Effector memory CD4-positive, alpha-beta T cell (primary cell): ENCODE measurements around the gene CCDC148.
"Not testable (repeated sequence)": the region's sequence is repeated elsewhere in the genome, so short reads cannot be mapped to it uniquely, and the experiment has no call there.

ENCODE experiments used
- DNase-seq, 3 donors: peaks; one replicate each; pipeline ENCODE4 v3.0.0-alpha.2; 2020
- H3K27ac ChIP-seq: 2 replicates; pipeline ENCODE4 v1.7.0; 2013; ENCODE audit warnings: mild to moderate bottlenecking, low read length, moderate library complexity; ENCODE audit not compliant: insufficient read depth, poor library complexity, severe bottlenecking
- H3K27me3 ChIP-seq: replicated peaks from 2 replicates; pipeline ENCODE4 v1.7.0; 2013; ENCODE audit warnings: mild to moderate bottlenecking, low read length; ENCODE audit not compliant: insufficient read depth, control insufficient read depth, poor library complexity, severe bottlenecking
- H3K36me3 ChIP-seq: 2 replicates; pipeline ENCODE4 v1.7.0; 2013; ENCODE audit warnings: mild to moderate bottlenecking, low read length, moderate library complexity; ENCODE audit not compliant: control insufficient read depth, insufficient read depth
- H3K4me1 ChIP-seq: 2 replicates; pipeline ENCODE4 v1.7.0; 2013; ENCODE audit warnings: low read length, mild to moderate bottlenecking; ENCODE audit not compliant: control insufficient read depth, insufficient read depth, poor library complexity, severe bottlenecking
- H3K4me3 ChIP-seq: 2 replicates; pipeline ENCODE4 v1.7.0; 2013; ENCODE audit warnings: low read length, low read depth, mild to moderate bottlenecking; ENCODE audit not compliant: insufficient read depth, poor library complexity, severe bottlenecking
- H3K9me3 ChIP-seq: 2 replicates; pipeline ENCODE4 v1.7.0; 2013; ENCODE audit warnings: mild to moderate bottlenecking, low read length, moderate library complexity; ENCODE audit not compliant: control insufficient read depth

CCDC148 gene

DNA sequence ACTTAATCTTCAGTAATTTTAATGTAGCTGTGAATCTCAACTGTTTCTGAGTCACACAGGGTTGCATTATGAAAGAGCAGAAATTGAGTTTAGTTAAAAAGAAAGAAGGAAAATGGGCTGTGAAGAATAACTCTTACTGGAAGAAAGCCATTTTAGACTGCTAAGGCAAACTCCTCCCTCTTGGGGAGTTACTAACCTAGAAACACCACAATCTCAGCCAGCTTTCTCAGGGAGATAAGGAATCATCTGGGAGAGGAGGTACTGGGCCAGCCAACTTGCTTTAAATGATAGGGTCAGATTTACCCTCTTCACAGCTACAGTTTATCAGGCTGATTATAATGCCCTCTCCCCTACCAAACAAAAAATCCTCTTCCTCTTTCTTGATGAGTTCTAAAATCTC is 119.5 kb downstream of the CCDC148 start:
- Histone ChIP-seq H3K4me3 (no peak overlapping the region), H3K36me3 (no peaks in the 10 kb centered on the region), H3K27me3 (no peaks in the 10 kb centered on the region), H3K27ac (no peak overlapping the region), H3K9me3 (no peaks in the 10 kb centered on the region), H3K4me1 (no peaks in the 10 kb centered on the region)
- DNase-seq, result no peak

- not testable (repeated sequence) for DNase-seq, H3K4me1 ChIP-seq, H3K4me3 ChIP-seq, H3K27ac ChIP-seq, H3K9me3 ChIP-seq, H3K27me3 ChIP-seq, H3K36me3 ChIP-seq
Measured at GRCh38 chr2:158331799-158332198, 124.8 kb downstream of the CCDC148 start.

DNA sequence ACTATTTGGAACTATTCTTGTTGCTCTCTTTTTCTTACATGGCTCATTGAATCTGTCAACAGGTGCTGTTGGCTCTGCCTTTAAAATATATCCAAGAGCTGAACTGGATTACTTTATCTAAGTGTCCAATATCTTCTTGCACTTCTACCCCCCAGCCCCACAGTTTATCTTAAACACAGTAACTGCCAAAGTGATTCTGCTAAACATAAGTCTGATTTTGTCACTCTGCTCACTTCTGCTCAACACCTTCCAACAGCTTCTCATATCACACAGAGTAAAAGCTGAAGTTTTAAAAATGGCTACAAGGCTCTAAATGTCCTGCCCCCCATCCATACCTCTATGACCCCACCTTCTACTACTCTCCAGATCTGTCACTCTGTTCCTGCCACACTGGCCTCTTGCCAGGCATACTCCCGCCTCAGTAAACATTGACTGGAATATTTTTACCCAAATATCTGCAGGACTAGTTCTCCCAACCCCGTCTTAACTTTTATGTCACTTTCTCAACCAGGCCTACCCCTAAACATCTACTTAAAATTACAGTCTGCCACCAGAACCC is 130.7 kb downstream of the CCDC148 start:
- H3K4me3 ChIP-seq, result no peak overlapping the region
- DNase-seq, result no peak
- no peaks in the 10 kb centered on the region for H3K9me3 ChIP-seq
- H3K27ac ChIP-seq, result no peak overlapping the region
- no peaks in the 10 kb centered on the region for H3K27me3 ChIP-seq
- no peaks in the 10 kb centered on the region for H3K36me3 ChIP-seq
- H3K4me1 ChIP-seq, result no peaks in the 10 kb centered on the region

DNA sequence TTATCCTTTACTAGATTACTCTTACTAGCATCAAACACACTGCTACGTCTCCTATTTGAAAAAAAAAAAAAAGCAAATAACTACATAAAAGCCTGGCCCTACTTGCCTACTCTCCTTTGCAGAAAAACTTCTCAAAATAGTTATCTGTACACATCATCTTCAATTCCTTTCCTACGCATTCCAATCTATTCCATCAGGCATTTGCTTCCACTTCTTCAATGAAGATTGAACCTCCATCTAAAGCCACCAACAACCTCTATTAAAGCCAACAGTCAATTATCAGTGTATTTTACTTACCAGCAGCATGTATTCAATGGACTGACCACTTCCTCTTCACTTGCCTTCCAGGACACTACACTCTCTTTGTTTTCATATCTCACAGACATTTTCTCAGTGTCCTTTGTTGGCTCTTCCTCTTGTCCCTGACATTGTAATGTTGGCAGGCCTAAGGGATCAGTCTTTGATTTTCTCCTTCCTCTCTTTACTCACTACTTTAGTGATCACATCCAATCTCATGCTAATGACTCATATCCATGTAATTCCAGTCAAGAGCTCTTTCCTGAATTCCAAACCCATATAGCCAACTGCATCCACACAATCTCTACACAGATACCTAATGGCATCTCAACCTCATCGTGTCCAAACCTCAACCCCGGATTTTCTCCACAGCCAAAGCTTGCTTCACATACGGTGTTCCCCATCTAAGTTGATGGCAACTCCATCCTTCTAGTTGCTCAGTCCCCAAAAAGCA is 131.3 kb downstream of the CCDC148 start:
- no peak for DNase-seq
- H3K27ac ChIP-seq, result no peak overlapping the region
- H3K4me1 ChIP-seq, result no peaks in the 10 kb centered on the region
- no peaks in the 10 kb centered on the region for H3K27me3 ChIP-seq
- H3K4me3 ChIP-seq, result no peak overlapping the region
- H3K9me3 ChIP-seq, result no peaks in the 10 kb centered on the region
- H3K36me3 ChIP-seq, result no peaks in the 10 kb centered on the region

GRCh38 chr2:158323381-158323780 is 133.2 kb downstream of the CCDC148 start:
- Histone ChIP-seq H3K9me3 (no peaks in the 10 kb centered on the region), H3K4me3 (no peak overlapping the region), H3K27me3 (no peaks in the 10 kb centered on the region), H3K4me1 (no peaks in the 10 kb centered on the region), H3K36me3 (no peaks in the 10 kb centered on the region), H3K27ac (no peak overlapping the region)
- DNase-seq, result no peak

DNA sequence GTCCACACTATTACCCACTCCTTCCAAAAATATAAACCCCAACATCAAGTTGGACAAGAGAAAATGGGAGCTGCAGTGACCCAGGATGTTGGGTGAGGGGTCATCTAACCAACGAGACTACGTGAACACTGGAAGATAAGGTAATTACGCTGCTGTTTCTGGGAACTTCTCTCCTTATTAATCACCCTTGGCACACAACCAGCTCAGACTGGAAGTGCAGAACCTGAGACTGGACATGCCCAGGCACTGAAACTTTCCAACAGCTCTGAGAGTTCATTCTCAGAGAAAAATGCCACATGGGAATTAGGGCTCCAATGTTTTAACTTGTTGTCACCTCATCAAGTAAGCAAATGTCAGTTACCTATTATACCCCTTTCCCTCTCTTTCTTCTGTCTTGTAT is 135.3 kb downstream of the CCDC148 start:
- Histone ChIP-seq H3K27me3 (no peaks in the 10 kb centered on the region), H3K36me3 (no peaks in the 10 kb centered on the region), H3K4me1 (no peaks in the 10 kb centered on the region), H3K9me3 (no peaks in the 10 kb centered on the region), H3K27ac (no peak overlapping the region), H3K4me3 (no peak overlapping the region)
- DNase-seq, result no peak

- DNase-seq, result no peak
- Histone ChIP-seq H3K36me3 (no peaks in the 10 kb centered on the region), H3K4me3 (no peak overlapping the region), H3K9me3 (no peaks in the 10 kb centered on the region), H3K27ac (no peak overlapping the region), H3K4me1 (no peaks in the 10 kb centered on the region), H3K27me3 (no peaks in the 10 kb centered on the region)
Measured at GRCh38 chr2:158319269-158319668, 137.3 kb downstream of the CCDC148 start.

- Histone ChIP-seq H3K4me1 (no peaks in the 10 kb centered on the region), H3K4me3 (no peak overlapping the region), H3K27ac (no peak overlapping the region), H3K27me3 (no peaks in the 10 kb centered on the region), H3K36me3 (no peaks in the 10 kb centered on the region), H3K9me3 (no peaks in the 10 kb centered on the region)
- DNase-seq, result no peak
Measured at GRCh38 chr2:158317642-158318041, 138.9 kb downstream of the CCDC148 start.

- Histone ChIP-seq H3K4me3 (no peak overlapping the region), H3K36me3 (no peaks in the 10 kb centered on the region), H3K27me3 (no peaks in the 10 kb centered on the region), H3K9me3 (no peaks in the 10 kb centered on the region), H3K4me1 (no peaks in the 10 kb centered on the region), H3K27ac (no peak overlapping the region)
- DNase-seq, result no peak
Measured at GRCh38 chr2:158315803-158316414, 140.6 kb downstream of the CCDC148 start.

- no peak for DNase-seq
- Histone ChIP-seq H3K9me3 (no peaks in the 10 kb centered on the region), H3K27me3 (no peaks in the 10 kb centered on the region)
Measured at GRCh38 chr2:158315000-158315399, 141.6 kb downstream of the CCDC148 start.

More at GRCh38 chr2:158315000-158315399, 141.6 kb downstream of the CCDC148 start:
- no peaks in the 10 kb centered on the region for H3K4me1 ChIP-seq
- no peak overlapping the region for H3K27ac ChIP-seq
- H3K4me3 ChIP-seq, result no peak overlapping the region
- H3K36me3 ChIP-seq, result no peaks in the 10 kb centered on the region
